HepG2 (cell line): ENCODE measurements around the gene SLC9A8. TPM values are rescaled to one million over a fixed set of nuclear protein-coding genes. Genes with fewer than 3 reads are reported as not detected.
A peak's percentile ranks its signal among the peaks of the same experiment; 100 is the strongest.

ENCODE experiments used
- ARID2 ChIP-seq: sonication (generic); formaldehyde crosslinking; IDR thresholded peaks from 2 replicates; pipeline ENCODE4 v1.8.1; 2022; ENCODE audit warnings: mild to moderate bottlenecking, missing genetic modification reagents, borderline replicate concordance
- ATF5 ChIP-seq: sonication (generic); formaldehyde crosslinking; IDR thresholded peaks from 2 replicates; pipeline ENCODE4 v1.4.0; 2020; ENCODE audit warnings: mild to moderate bottlenecking, low read depth, missing genetic modification reagents
- EHMT2 ChIP-seq: fragments of 200-600 bp; sonication (generic); IDR thresholded peaks from 2 replicates; pipeline ENCODE4 v1.7.0; 2017; ENCODE audit warnings: antibody characterized with exemption, low read depth, low read length, borderline replicate concordance
- HHEX ChIP-seq: IDR thresholded peaks from 2 replicates; pipeline ENCODE4 v1.6.1; 2016; ENCODE audit warnings: control low read depth
- HMG20B ChIP-seq: conservative IDR thresholded peaks from 2 replicates; pipeline ENCODE4 v1.6.1; 2016; ENCODE audit warnings: missing genetic modification reagents, missing compliant biosample characterization
- MAF1 ChIP-seq: sonication (generic); formaldehyde crosslinking; IDR thresholded peaks from 2 replicates; pipeline ENCODE4 v1.5.0; 2020; ENCODE audit warnings: missing genetic modification reagents, borderline replicate concordance
- NFIC ChIP-seq: IDR thresholded peaks from 2 replicates; pipeline ENCODE4 v1.6.1; 2012; ENCODE audit warnings: mild to moderate bottlenecking, low read length, inconsistent platforms
- PCBP1 ChIP-seq: fragments of 200-400 bp; formaldehyde crosslinking; IDR thresholded peaks from 2 replicates; pipeline ENCODE4 v1.6.1; 2017; ENCODE audit warnings: mild to moderate bottlenecking, low read depth, low read length, borderline replicate concordance
- PRDM10 ChIP-seq: sonication (generic); formaldehyde crosslinking; IDR thresholded peaks from 2 replicates; pipeline ENCODE4 v1.4.0; 2020; ENCODE audit warnings: low read depth, missing genetic modification reagents
- SCMH1 ChIP-seq: sonication (generic); formaldehyde crosslinking; IDR thresholded peaks from 2 replicates; pipeline ENCODE4 v1.9.0; 2021; ENCODE audit warnings: missing genetic modification reagents, mild to moderate bottlenecking, borderline replicate concordance
- TARDBP ChIP-seq: sonication (generic); formaldehyde crosslinking; IDR thresholded peaks from 2 replicates; pipeline ENCODE4 v1.8.0; 2022; ENCODE audit warnings: mild to moderate bottlenecking, missing genetic modification reagents
- TFAP4 ChIP-seq: sonication (generic); IDR thresholded peaks from 2 replicates; pipeline ENCODE4 v1.6.1; 2016; ENCODE audit warnings: low read depth, borderline replicate concordance
- U2AF1 ChIP-seq: fragments of 200-400 bp; formaldehyde crosslinking; optimal IDR thresholded peaks from 2 replicates; pipeline ENCODE3; 2017; ENCODE audit warnings: mild to moderate bottlenecking, low read depth, low read length
- ZNF256 ChIP-seq: sonication (generic); formaldehyde crosslinking; conservative IDR thresholded peaks from 2 replicates; pipeline ENCODE4 v1.4.0; 2020; ENCODE audit warnings: missing genetic modification reagents
- ZNF34 ChIP-seq: sonication (generic); formaldehyde crosslinking; IDR thresholded peaks from 2 replicates; pipeline ENCODE4 v1.4.0; 2020; ENCODE audit warnings: mild to moderate bottlenecking, missing genetic modification reagents, borderline replicate concordance
- ZNF567 ChIP-seq: sonication (generic); formaldehyde crosslinking; IDR thresholded peaks from 2 replicates; pipeline ENCODE4 v1.8.1; 2023; ENCODE audit warnings: mild to moderate bottlenecking, missing genetic modification reagents, borderline replicate concordance
- ZNF672 ChIP-seq: sonication (generic); formaldehyde crosslinking; IDR thresholded peaks from 2 replicates; pipeline ENCODE4 v1.8.1; 2022; ENCODE audit warnings: missing genetic modification reagents
- ZNF816 ChIP-seq: sonication (generic); formaldehyde crosslinking; IDR thresholded peaks from 2 replicates; pipeline ENCODE4 v1.8.0; 2022; ENCODE audit warnings: missing genetic modification reagents, mild to moderate bottlenecking, borderline replicate concordance
- ZNF839 ChIP-seq: sonication (generic); formaldehyde crosslinking; IDR thresholded peaks from 2 replicates; pipeline ENCODE4 v1.4.0; 2020; ENCODE audit warnings: missing genetic modification reagents, mild to moderate bottlenecking, borderline replicate concordance
- polyA plus RNA-seq, 8 experiments: library from polyadenylated mRNA; depleted of rRNA in 3 of 8; stranded (reverse) in 7 of 8; unstranded in 1 of 8; fragments of >200 nt; fragmentation: Illumina TruSeq in 4 of 8; extraction: Trizol in 4 of 8; gene quantifications; 2 replicates each; pipeline versions ENCODE4 v1.2.1 to v1.2.3, GENCODE V29; 2011 to 2016; ENCODE audit warnings: low read depth in 4 of 8, missing spikeins in 1 of 8, mixed read lengths in 1 of 8; ENCODE audit not compliant: insufficient read depth in 1 of 8
- total RNA-seq, 5 experiments: library from RNA; depleted of rRNA; stranded (reverse); fragments of >200 nt; fragmentation: Illumina TruSeq; extraction: Trizol; gene quantifications; 2 replicates each; pipeline ENCODE4 v1.2.3, GENCODE V29; 2016; ENCODE audit warnings: low read depth in 1 of 5

SLC9A8 gene
- total and polyA plus RNA-seq, 2 of the 13 experiments (the other 11 are each of a cell fraction or from before 2014, with no cell fraction given): 4.1 to 7.4 TPM

- peak; percentile 99 for TF ChIP-seq ZNF34 (CRISPR knock-in tag)
- TF ChIP-seq MAF1: peak; percentile 84; the same call in 1 of the 2 replicates
- TF ChIP-seq TFAP4: peak; percentile 91; the same call in 1 of the 2 replicates
- peak; percentile 99 for TF ChIP-seq HMG20B (CRISPR knock-in tag)
- TF ChIP-seq EHMT2: peak; percentile 97; the same call in 1 of the 2 replicates
- TF ChIP-seq HHEX: peak; percentile 87; the same call in 1 of the 2 replicates
- TF ChIP-seq ATF5: 0 out of 2 replicates have a peak, but pooled peaks have one; percentile 89
- TF ChIP-seq ZNF672 (CRISPR knock-in tag): no peak
- TF ChIP-seq ZNF256 (CRISPR knock-in tag): peak; percentile 94
- TF ChIP-seq ZNF816: peak; percentile 77; the same call in 1 of the 2 replicates
- no peak; the same call in 1 of the 2 replicates for TF ChIP-seq ARID2 (CRISPR knock-in tag)
- TF ChIP-seq SCMH1 (CRISPR knock-in tag): no peak
- TF ChIP-seq TARDBP (CRISPR knock-in tag): peak; percentile 100
- peak; percentile 96 for TF ChIP-seq PRDM10
- TF ChIP-seq NFIC: peak; percentile 99
- TF ChIP-seq PCBP1: no peak
- peak; percentile 99 for TF ChIP-seq ZNF567 (CRISPR knock-in tag)
- no peak for TF ChIP-seq ZNF839 (CRISPR knock-in tag)
- peak; percentile 87 for TF ChIP-seq U2AF1
These were observed 44.2 kb upstream of the SLC9A8 start (continued) for GRCh38 chr20:49768204-49769047.
